Stimulated activated CD4-positive, alpha-beta T cell treated with anti-CD3 and anti-CD28 coated beads, Interleukin-4, amount 100 ng/mL, for 48 hours (primary cell): ENCODE measurements around the gene PCDH9.

Source experiments
- DNase-seq, 2 donors: peaks; one replicate each; pipeline ENCODE4 v3.0.0-alpha.2; 2020; ENCODE audit warnings: low read depth in 2 of 2

PCDH9 gene

GRCh38 chr13:66459143-66459542 is 771.0 kb downstream of the PCDH9 start:
- no peak for DNase-seq

- no peak for DNase-seq
Observed at GRCh38 chr13:66446413-66446812, 783.7 kb downstream of the PCDH9 start.

- DNase-seq, result no peak
Observed at GRCh38 chr13:66443926-66444325, 786.2 kb downstream of the PCDH9 start.

- no peak for DNase-seq
Observed at GRCh38 chr13:66440938-66441337, 789.2 kb downstream of the PCDH9 start.

- DNase-seq, result no peak
Observed at GRCh38 chr13:66430728-66431127, 799.4 kb downstream of the PCDH9 start.

GRCh38 chr13:66430269-66430668 is 799.9 kb downstream of the PCDH9 start:
- no peak for DNase-seq

GRCh38 chr13:66429156-66429555 is 801.0 kb downstream of the PCDH9 start:
- no peak for DNase-seq

GRCh38 chr13:66427458-66427861 is 802.7 kb downstream of the PCDH9 start:
- DNase-seq, result no peak

GRCh38 chr13:66425741-66426140 is 804.4 kb downstream of the PCDH9 start:
- DNase-seq, result no peak

GRCh38 chr13:66424422-66424821 is 805.7 kb downstream of the PCDH9 start:
- no peak for DNase-seq

- DNase-seq, result no peak
Observed at GRCh38 chr13:66415444-66415843, 814.7 kb downstream of the PCDH9 start.

GRCh38 chr13:66414066-66414800 is 815.9 kb downstream of the PCDH9 start:
- DNase-seq, result no peak

GRCh38 chr13:66410314-66410713 is 819.8 kb downstream of the PCDH9 start:
- DNase-seq, result no peak

- DNase-seq, result no peak
Observed at GRCh38 chr13:66409542-66409941, 820.6 kb downstream of the PCDH9 start.

GRCh38 chr13:66407128-66407527 is 823.0 kb downstream of the PCDH9 start:
- DNase-seq, result no peak

- DNase-seq, result no peak
Observed at GRCh38 chr13:66405908-66406802, 824.0 kb downstream of the PCDH9 start.

- DNase-seq, result no peak
Observed at GRCh38 chr13:66402546-66402945, 827.6 kb downstream of the PCDH9 start.

GRCh38 chr13:66402066-66402465 is 828.1 kb downstream of the PCDH9 start:
- DNase-seq, result no peak

- no peak for DNase-seq
Observed at GRCh38 chr13:66400292-66400691, 829.8 kb downstream of the PCDH9 start.

GRCh38 chr13:66399873-66400272 is 830.3 kb downstream of the PCDH9 start:
- no peak for DNase-seq

- no peak for DNase-seq
Observed at GRCh38 chr13:66397133-66397532, 833.0 kb downstream of the PCDH9 start.

GRCh38 chr13:66391322-66391721 is 838.8 kb downstream of the PCDH9 start:
- DNase-seq, result no peak

GRCh38 chr13:66378894-66379293 is 851.2 kb downstream of the PCDH9 start:
- no peak for DNase-seq
